Cardiac fibroblast (primary cell): Measurements from ENCODE around the gene PEMT.

Experiments
- DNase-seq, 2 donors: peaks; one replicate each; pipeline versions ENCODE4 v3.0.0 to v3.0.0-alpha.2; 2010; ENCODE audit warnings: low read depth in 2 of 2
- H3K4me3 ChIP-seq, 2 donors: replicated peaks in 1 of 2; 1 replicate in 1 of 2; 2 replicates in 1 of 2; pipeline ENCODE4 v1.5.1; 2011; ENCODE audit warnings: low read depth in 2 of 2, low read length in 2 of 2, mild to moderate bottlenecking in 2 of 2, moderate library complexity in 1 of 2
- TF ChIP-seq, protein P1 (sequence below): IDR thresholded peaks from one replicate; pipeline ENCODE4 v1.5.1; 2011; ENCODE audit warnings: low read depth, mild to moderate bottlenecking, low read length, inconsistent platforms

PEMT gene

DNA sequence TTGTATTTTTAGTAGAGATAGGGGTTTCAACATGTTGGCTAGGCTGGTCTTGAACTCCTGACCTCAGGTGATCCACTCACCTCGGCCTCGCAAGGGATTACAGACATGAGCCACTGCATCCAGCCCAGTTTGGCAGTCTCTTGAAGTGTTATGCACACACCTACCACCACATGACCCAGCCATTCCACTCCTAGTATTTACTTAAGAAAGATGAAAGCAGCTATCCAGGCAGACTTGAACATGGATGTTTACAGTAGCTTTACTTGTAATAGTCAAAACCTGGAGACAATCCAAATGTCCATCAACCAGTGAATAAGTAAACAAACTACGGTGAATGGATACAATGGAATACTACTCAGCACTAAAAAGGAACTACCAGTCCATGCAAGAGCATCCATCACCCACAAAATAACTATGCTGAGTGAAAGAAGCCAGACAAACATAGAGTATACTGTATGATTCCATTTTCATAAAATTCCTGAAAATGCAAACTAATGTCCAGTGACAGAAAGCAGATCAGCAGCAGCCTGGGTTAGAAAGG is 57.5 kb downstream of the PEMT start:
- TF ChIP-seq, protein P1, sequence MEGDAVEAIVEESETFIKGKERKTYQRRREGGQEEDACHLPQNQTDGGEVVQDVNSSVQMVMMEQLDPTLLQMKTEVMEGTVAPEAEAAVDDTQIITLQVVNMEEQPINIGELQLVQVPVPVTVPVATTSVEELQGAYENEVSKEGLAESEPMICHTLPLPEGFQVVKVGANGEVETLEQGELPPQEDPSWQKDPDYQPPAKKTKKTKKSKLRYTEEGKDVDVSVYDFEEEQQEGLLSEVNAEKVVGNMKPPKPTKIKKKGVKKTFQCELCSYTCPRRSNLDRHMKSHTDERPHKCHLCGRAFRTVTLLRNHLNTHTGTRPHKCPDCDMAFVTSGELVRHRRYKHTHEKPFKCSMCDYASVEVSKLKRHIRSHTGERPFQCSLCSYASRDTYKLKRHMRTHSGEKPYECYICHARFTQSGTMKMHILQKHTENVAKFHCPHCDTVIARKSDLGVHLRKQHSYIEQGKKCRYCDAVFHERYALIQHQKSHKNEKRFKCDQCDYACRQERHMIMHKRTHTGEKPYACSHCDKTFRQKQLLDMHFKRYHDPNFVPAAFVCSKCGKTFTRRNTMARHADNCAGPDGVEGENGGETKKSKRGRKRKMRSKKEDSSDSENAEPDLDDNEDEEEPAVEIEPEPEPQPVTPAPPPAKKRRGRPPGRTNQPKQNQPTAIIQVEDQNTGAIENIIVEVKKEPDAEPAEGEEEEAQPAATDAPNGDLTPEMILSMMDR: no peak
- H3K4me3 ChIP-seq: no peak overlapping the region
- DNase-seq: no peak

DNA sequence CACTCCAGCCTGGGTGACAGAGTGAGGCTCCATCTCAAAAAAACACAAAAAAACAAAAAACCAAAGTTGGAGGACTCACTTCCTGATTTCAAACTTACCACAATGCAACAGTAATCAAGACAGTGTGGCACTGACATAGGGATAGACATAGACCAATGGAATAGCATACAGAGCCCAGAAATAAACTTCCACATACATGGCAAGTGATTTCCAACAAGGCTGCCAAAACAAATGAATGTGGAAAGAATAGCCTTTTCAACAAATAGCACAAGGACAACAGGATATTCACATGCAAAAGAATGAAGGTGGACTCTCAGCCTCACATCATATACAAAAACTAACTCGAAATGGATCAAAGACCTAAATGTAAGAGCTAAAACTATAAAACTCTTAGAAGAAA is 58.5 kb downstream of the PEMT start:
- no peak for DNase-seq
- TF ChIP-seq, protein P1: no peak
- no peak overlapping the region for H3K4me3 ChIP-seq

DNA sequence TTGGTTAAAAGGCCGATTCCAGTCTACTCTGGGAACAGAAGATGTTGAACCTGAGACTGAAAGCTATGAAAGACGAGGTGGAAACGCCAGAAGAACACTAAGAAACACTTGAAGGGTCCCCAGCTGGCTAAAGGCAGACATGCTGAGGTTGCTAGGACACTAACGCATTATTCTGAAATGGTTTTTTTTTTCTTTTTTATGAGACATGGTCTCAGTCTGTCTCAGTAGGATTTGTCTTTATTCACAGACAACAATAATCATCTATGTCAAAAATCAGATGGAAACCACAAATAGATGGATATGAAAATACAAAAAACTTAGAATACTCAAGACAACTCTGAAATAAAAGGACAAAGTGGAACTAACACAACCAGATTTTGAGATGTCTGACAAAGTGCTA is 60.4 kb downstream of the PEMT start:
- no peak overlapping the region for H3K4me3 ChIP-seq
- TF ChIP-seq, protein P1: no peak
- DNase-seq: no peak

DNA sequence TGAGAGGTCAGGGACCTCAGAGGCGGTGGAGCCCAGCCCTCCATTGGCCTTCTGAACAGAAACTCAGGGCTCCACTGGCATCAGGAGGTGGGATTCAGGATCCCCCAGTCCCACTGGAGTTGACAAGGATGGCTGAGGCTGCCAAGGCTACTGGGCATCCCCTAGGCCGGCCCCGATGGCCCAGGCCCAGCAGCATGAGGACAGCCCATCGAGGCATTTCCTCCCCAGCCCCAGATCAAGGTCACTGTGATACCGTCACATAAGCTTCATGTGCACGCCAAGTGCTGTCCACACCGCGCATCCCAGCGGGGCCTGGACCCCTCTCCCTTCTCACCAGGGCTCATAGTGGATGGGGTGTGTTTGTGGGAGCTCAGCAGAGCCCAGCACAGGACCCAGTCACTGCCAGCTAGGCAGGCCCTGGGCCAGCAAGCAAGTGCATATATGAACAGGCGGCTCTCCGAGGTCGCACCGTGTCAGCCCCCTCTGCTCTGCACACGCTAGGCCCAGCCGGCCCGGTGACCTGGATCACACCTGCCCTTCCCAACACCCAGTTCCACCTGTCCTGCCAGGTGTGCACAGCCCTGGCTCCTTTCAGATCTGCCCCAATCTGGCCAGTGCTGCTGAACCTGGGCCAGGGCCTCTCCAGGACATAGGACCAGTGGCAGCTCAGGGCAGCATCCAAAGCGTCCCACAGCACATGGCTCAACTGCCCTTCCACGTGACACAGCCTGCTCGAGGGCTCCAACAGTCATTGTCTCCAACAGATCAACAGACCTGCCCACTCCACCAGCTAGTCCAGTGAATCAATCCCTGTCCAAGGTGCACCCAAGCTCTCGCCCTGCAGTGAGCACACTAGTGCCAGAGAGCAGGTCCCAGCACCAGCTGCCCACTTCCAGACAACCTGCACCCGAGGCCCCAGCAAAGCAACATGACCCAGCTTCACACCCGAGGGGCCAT is 62.5 kb downstream of the PEMT start:
- TF ChIP-seq, protein P1: no peak

DNA sequence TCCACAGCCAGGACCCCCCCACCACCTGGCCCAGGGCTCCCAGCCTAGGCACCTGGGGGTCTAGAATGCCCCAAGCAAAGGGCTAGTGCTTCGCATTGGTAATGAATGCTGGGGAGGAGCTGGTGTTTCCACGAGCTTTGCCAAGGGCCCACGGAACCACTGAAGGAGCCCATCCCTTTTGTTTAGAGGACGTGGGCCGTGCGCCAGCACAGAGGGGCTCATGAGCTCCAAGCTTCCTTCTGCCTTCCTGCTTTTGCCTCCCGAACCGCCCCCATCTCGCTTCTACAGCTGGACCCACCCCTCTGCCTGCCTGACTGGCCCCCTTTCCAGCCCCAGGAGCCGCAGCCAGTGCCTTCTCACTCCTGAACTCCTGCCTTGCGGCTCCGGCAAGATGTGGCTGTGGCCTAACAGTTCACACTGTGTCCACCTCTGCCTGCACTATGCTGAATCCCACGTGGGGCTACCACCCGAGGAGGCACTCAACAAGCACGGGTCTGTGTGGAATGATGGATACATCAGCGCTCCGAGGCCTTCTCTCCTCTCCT is 63.5 kb downstream of the PEMT start:
- TF ChIP-seq, protein P1: no peak
- no peak overlapping the region for H3K4me3 ChIP-seq
- no peak for DNase-seq

More for the DNA sequence above, 62.5 kb downstream of the PEMT start:
- H3K4me3 ChIP-seq: no peak overlapping the region
- no peak for DNase-seq

DNA sequence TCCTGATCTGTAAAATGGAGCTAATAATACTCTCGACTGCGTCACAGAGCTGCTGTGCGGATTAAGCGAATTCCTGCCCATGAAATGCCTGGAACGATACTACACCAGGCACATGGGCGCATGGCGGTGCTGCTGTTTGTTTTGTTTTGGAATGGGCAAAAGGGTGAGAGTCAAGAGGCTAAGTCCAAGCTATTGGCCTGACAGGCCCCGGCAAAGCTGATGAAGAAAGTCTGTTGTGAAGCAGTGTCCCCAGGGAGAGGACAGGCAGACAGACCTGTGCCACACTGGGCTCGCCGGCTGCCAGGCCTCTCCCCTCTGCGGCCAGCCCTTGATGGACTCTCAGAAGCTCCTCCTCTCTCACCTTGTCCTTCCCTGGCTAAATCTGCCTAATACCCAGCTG is 64.0 kb downstream of the PEMT start:
- DNase-seq: no peak
- no peak overlapping the region for H3K4me3 ChIP-seq
- TF ChIP-seq, protein P1: no peak
